Smooth muscle cell (in vitro differentiated cells): ENCODE measurements around the gene CDC25C. TPM values are rescaled to one million over a fixed set of nuclear protein-coding genes. Genes with fewer than 3 reads are reported as not detected.

Experiments used
- DNase-seq: peaks from one replicate; lab custom pipeline; 2025; ENCODE audit not compliant: unreplicated experiment; lab: John Stamatoyannopoulos, UW
- H2AFZ ChIP-seq: fragments of 200-600 bp; sonication (generic); 2 replicates; pipeline ENCODE4 v1.6.0; 2016; ENCODE audit warnings: antibody characterized with exemption, low read depth, mild to moderate bottlenecking
- H3F3A ChIP-seq: fragments of 200-600 bp; sonication (generic); 2 replicates; pipeline ENCODE4 v1.6.0; 2017; ENCODE audit warnings: antibody characterized with exemption, low read depth
- H3K27ac ChIP-seq: fragments of 200-600 bp; sonication (generic); 2 replicates; pipeline ENCODE4 v1.5.1; 2016; ENCODE audit warnings: low read depth, mild to moderate bottlenecking
- H3K27me3 ChIP-seq: fragments of 200-600 bp; sonication (generic); 2 replicates; pipeline ENCODE4 v1.6.1; 2016; ENCODE audit warnings: low read depth, mild to moderate bottlenecking
- H3K36me3 ChIP-seq: fragments of 200-600 bp; sonication (generic); 2 replicates; pipeline ENCODE4 v1.5.1; 2016; ENCODE audit warnings: low read depth
- H3K4me1 ChIP-seq: fragments of 200-600 bp; sonication (generic); 2 replicates; pipeline ENCODE4 v1.5.1; 2016; ENCODE audit warnings: low read depth
- H3K4me2 ChIP-seq: fragments of 200-600 bp; sonication (generic); 2 replicates; pipeline ENCODE4 v1.6.0; 2016; ENCODE audit warnings: mild to moderate bottlenecking
- H3K4me3 ChIP-seq: fragments of 200-600 bp; sonication (generic); 2 replicates; pipeline ENCODE4 v1.5.1; 2016; ENCODE audit warnings: mild to moderate bottlenecking
- H3K79me2 ChIP-seq: fragments of 200-600 bp; sonication (generic); 2 replicates; pipeline ENCODE4 v1.6.0; 2016; ENCODE audit warnings: low read depth, mild to moderate bottlenecking
- H3K9ac ChIP-seq: fragments of 200-600 bp; sonication (generic); 2 replicates; pipeline ENCODE4 v1.6.0; 2016; ENCODE audit warnings: low read depth
- H3K9me3 ChIP-seq: fragments of 200-600 bp; sonication (generic); replicated peaks from 2 replicates; pipeline ENCODE4 v1.5.1; 2016; ENCODE audit warnings: low read depth
- H4K20me1 ChIP-seq: fragments of 200-600 bp; sonication (generic); 2 replicates; pipeline ENCODE4 v1.6.0; 2016; ENCODE audit warnings: low read depth
- CTCF ChIP-seq: fragments of 200-600 bp; sonication (generic); IDR thresholded peaks from 2 replicates; pipeline ENCODE4 v1.5.1; 2017; ENCODE audit warnings: borderline replicate concordance, mild to moderate bottlenecking, antibody characterized with exemption; ENCODE audit not compliant: insufficient read depth, poor library complexity, severe bottlenecking
- WGBS: methylation state at CpG from one replicate; pipeline ENCODE4 v1.1.7; 2016; ENCODE audit warnings: low lambda C conversion rate; 5-methylcytosine and 5-hydroxymethylcytosine counted together
- polyA plus RNA-seq: library from polyadenylated mRNA; unstranded; fragments of >200 nt; fragmentation: Nextera tagmentation; extraction: Ambion mirVana; gene quantifications from 2 replicates; pipeline ENCODE4 v1.2.1, GENCODE V29; 2016
- total RNA-seq: library from RNA; depleted of rRNA; stranded (reverse); fragments of >200 nt; gene quantifications from 2 replicates; pipeline ENCODE4 v1.2.3, GENCODE V29; 2014

CDC25C gene
- total and polyA plus RNA-seq, 2 experiments from 2014 or later, result 2.6 to 3.0 TPM

- Histone ChIP-seq H2AFZ (no peak overlapping the region), H3K9me3 (no peaks in the 10 kb centered on the region), H4K20me1 (peaks cover 40% of the 10 kb centered on the region), H3K4me2 (no peak overlapping the region), H3K79me2 (peaks cover 26% of the 10 kb centered on the region), H3K9ac (no peak overlapping the region), H3K4me3 (no peak overlapping the region), H3K27me3 (no peaks in the 10 kb centered on the region), H3K36me3 (no peaks in the 10 kb centered on the region), H3K4me1 (peaks cover 18% of the 10 kb centered on the region), H3F3A (peaks cover 51% of the 10 kb centered on the region), H3K27ac (no peak overlapping the region)
- WGBS, result 100% methylated on average over 1 of the region's 1 CpG
- DNase-seq, result no peak
- no peak for TF ChIP-seq CTCF
Measured at GRCh38 chr5:138351056-138351455, 19.5 kb upstream of the CDC25C start.

- no peak for TF ChIP-seq CTCF
- Histone ChIP-seq H3K27ac (peak overlapping the region; percentile 26), H3K9me3 (no peaks in the 10 kb centered on the region), H2AFZ (no peak overlapping the region), H3K4me1 (peaks cover 16% of the 10 kb centered on the region), H3K4me2 (no peak overlapping the region), H3F3A (peaks cover 51% of the 10 kb centered on the region), H3K79me2 (peaks cover 20% of the 10 kb centered on the region), H3K36me3 (no peaks in the 10 kb centered on the region), H4K20me1 (peaks cover 35% of the 10 kb centered on the region), H3K9ac (no peak overlapping the region), H3K4me3 (no peak overlapping the region), H3K27me3 (no peaks in the 10 kb centered on the region)
- DNase-seq, result no peak
Measured at GRCh38 chr5:138350563-138350890, 18.9 kb upstream of the CDC25C start.

- peaks cover 31% of the 10 kb centered on the region for H4K20me1 ChIP-seq
- peaks cover 11% of the 10 kb centered on the region for H3K4me1 ChIP-seq
- H3K4me3 ChIP-seq, result no peak overlapping the region
- DNase-seq, result no peak
- peak overlapping the region; percentile 31 for H3K27ac ChIP-seq
- H3K9ac ChIP-seq, result no peak overlapping the region
- TF ChIP-seq CTCF, result no peak
- H3K27me3 ChIP-seq, result no peaks in the 10 kb centered on the region
- no peaks in the 10 kb centered on the region for H3K36me3 ChIP-seq
- H3F3A ChIP-seq, result peaks cover 51% of the 10 kb centered on the region
- peaks cover 15% of the 10 kb centered on the region for H3K79me2 ChIP-seq
- no peak overlapping the region for H3K4me2 ChIP-seq
- WGBS, result 100% methylated on average over 1 of the region's 1 CpG
- H2AFZ ChIP-seq, result no peak overlapping the region
- H3K9me3 ChIP-seq, result no peaks in the 10 kb centered on the region
Measured at GRCh38 chr5:138349852-138350562, 18.4 kb upstream of the CDC25C start.

GRCh38 chr5:138346889-138347288, 15.3 kb upstream of the CDC25C start:
- peaks cover 7% of the 10 kb centered on the region for H3K79me2 ChIP-seq
- no peak for DNase-seq
- peaks cover 4% of the 10 kb centered on the region for H3K36me3 ChIP-seq
- H3K9me3 ChIP-seq, result no peaks in the 10 kb centered on the region
- H3K4me2 ChIP-seq, result no peak overlapping the region
- H4K20me1 ChIP-seq, result peaks cover 46% of the 10 kb centered on the region
- H3K9ac ChIP-seq, result no peak overlapping the region
- no peaks in the 10 kb centered on the region for H3K27me3 ChIP-seq
- no peak overlapping the region for H2AFZ ChIP-seq
- H3K4me1 ChIP-seq, result no peaks in the 10 kb centered on the region
- peaks cover 33% of the 10 kb centered on the region for H3F3A ChIP-seq
- H3K27ac ChIP-seq, result no peak overlapping the region
- H3K4me3 ChIP-seq, result no peak overlapping the region
- WGBS, result 97% methylated on average over 14 of the region's 14 CpGs
- TF ChIP-seq CTCF, result no peak
